HG03045 (cell line): Measurements from ENCODE around the gene FSD2.
"Not testable (repeated sequence)": the region's sequence is repeated elsewhere in the genome, so short reads cannot be mapped to it uniquely, and the experiment has no call there.

Experiments used
- ATAC-seq: cut with Tn5 transposase; IDR thresholded peaks from one replicate; pipeline ENCODE4 v1.9.1; 2021; ENCODE audit warnings: mild to moderate bottlenecking, moderate library complexity; ENCODE audit not compliant: unreplicated experiment

FSD2 gene

GRCh38 chr15:82793737-82794136 lies 12.1 kb downstream of the FSD2 start:
- ATAC-seq = no peak

DNA sequence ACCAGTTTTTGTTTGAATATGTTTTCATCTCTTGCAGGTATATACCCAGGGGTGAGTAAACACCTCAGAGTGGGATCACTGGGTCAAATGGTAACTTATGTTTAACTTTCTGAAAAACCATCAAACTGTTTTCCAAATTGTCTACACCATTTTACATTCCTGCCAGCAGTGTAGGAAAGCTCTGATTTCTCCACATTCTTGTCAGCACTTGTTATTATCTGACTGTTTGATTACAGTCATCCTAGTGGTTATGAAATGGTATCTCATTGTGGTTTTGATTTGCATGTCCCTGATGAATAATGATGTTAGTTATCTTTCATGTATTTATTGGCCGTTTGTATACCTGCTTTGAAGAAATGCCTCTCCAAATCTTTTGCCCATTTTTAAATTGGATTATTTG lies 13.8 kb downstream of the FSD2 start:
- ATAC-seq = no peak

DNA sequence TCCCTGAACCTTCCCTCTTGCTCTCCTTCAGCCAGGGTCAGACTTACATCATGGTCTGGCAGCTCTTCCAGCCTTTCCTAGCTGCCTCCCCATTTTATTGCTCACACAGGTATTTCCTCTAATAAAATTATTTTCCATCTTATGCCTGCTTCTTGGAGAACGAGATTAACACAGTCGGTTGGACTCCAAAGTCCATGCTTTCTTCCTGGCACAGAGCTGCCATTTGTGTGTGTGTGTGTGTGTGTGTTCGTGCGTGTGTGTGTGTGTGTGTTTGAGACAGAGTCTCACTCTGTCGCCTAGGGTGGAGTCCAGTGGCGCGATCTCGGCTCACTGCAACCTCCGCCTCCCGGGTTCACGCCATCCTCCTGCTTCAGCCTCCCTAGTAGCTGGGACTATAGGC lies 15.5 kb downstream of the FSD2 start:
- ATAC-seq = no peak

- ATAC-seq = no peak
These were observed 16.4 kb downstream of the FSD2 start for GRCh38 chr15:82789491-82789890.

- ATAC-seq = no peak
These were observed 17.4 kb downstream of the FSD2 start for GRCh38 chr15:82788496-82788895.

DNA sequence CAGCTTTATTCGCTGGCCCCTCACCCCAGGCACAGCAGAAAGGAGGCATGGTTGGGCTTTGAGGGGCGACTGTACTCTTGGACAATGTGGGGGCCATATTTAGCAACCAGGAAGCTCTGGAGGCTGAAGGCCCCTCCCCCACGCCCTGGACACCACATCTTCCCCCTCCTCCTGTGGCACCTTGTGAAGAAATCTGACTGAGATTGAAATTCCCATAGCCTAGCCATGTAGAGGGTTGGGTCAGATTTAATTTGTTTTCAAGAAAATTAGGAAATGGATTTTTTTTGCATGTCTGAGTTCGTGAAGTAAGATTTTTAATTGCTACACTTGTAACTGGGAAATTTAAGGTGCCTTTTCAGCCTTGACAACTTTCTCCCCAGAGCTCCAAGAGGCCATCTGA lies 24.5 kb downstream of the FSD2 start:
- ATAC-seq = no peak

DNA sequence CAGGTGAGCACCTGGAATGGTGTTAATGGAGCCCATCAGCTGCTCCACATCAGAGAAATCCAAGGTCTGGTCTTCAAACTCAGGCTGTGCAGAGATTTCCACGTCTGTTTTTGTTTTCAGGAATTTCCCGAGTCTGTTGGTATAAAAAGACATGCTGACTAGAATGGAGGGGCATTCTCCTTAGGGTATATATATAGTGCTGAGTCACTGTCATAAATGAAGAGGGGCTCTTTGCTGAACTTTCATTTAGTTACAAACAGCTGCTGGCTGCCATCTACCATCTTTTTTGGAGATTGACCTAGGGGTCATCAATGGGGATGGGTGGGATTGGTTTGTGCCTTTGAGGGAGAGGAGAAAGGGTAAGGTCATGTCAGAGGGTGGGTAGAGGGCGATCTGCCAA lies 27.1 kb downstream of the FSD2 start:
- no peak for ATAC-seq

GRCh38 chr15:82774496-82774895 lies 31.4 kb downstream of the FSD2 start:
- ATAC-seq = no peak

DNA sequence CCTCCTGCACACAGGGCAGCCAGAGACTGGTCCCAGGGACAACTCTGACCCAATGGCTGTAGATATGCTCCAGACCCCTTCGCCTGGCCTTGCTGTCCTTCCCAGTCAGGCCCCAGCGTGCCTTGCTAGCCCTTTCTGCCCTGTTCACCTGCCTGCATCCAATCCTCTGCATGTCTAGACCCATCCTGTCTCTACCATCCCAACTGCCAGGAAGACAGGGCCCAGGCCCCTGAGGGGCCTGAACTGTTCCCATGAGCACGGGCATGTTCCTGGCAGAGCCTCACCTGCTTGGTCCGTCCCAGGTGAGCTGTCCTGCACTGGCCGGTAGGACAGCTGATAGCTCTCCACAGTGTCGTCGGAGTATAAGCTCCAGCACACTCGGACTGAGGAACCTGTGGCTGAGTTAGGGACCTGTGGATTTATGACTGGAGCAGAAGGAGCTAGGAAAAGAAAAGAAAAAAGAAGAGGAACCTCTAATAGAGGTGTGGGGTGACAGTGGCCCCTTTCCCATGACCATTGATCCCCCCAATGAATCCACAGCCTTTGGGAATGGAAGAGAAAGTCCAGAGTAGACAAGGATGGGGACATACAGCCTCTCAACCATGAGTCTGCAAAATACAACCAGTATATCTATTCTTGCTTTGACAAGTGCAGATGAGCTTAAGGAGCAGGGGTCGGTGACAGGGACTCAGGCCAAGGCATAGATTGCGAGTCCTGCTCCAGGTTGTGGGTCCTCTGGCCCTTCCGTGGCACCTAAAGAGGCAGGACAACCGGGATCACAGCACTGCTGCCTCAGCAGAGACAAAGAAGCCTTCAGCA lies 33.9 kb downstream of the FSD2 start:
- no peak for ATAC-seq

- ATAC-seq = no peak
These were observed 37.3 kb downstream of the FSD2 start for GRCh38 chr15:82768414-82769054.

- ATAC-seq = no peak
These were observed 38.6 kb downstream of the FSD2 start for GRCh38 chr15:82767163-82767829.

DNA sequence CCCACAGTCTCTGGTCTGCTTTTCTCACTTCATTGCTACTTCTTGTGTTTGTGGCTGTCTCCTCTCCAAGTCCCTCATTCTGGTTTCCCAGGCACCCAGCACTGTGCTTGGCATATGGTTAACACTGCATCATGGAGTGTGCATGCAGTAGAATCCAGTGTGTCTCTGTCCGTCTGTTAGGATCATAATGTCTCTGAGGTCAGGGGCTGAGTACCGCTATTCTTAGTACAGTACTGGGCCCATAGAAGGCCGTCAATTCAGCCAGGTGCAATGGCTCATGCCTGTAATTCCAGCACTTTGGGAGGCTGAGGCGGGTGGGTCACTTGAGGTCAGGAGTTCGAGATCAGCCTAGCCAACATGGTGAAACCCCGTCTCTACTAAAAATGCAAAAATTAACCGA lies 39.7 kb downstream of the FSD2 start:
- ATAC-seq = not testable (repeated sequence)

- no peak for ATAC-seq
These were observed 41.1 kb downstream of the FSD2 start for GRCh38 chr15:82764740-82765139.

DNA sequence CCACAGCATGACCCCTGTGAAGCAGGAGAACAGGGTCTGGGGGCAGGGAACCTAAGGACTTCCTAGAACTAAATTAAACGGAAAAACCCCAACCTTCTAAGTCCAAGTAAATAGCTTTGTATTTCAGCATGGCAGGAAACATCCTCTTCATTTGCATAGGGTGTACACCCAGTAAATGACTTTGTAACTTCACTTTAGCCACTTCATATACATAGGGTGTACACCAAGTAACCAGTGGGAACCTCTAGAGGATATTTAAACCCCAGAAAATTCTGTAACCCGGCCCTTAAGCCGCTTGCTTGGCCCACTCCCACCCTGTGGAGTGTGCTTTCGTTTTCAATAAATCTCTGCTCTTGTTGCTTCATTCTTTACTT lies 41.8 kb downstream of the FSD2 start:
- ATAC-seq = no peak

GRCh38 chr15:82763361-82764116 lies 42.3 kb downstream of the FSD2 start:
- ATAC-seq = no peak

- no peak for ATAC-seq
These were observed 54.6 kb downstream of the FSD2 start for GRCh38 chr15:82751308-82751707.

DNA sequence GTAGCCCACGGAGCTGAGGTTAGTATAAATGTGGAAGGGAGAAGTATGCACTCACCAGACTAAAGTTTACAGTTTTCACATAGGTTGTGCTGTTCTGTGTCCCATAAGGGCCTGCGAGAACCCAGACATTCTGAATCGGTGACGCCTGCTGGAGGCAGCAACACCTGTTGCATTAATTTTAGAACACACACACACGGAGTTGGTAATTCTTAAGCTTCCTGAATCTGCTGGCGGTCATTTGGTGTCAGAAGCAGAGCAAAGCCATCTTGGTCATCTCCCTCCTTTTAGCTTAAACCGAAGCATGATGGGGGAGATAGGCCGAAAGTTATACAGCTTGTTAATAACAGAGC lies 55.1 kb downstream of the FSD2 start:
- peak; percentile 28 for ATAC-seq

GRCh38 chr15:82749951-82750830 lies 55.7 kb downstream of the FSD2 start:
- ATAC-seq = peak; percentile 92

DNA sequence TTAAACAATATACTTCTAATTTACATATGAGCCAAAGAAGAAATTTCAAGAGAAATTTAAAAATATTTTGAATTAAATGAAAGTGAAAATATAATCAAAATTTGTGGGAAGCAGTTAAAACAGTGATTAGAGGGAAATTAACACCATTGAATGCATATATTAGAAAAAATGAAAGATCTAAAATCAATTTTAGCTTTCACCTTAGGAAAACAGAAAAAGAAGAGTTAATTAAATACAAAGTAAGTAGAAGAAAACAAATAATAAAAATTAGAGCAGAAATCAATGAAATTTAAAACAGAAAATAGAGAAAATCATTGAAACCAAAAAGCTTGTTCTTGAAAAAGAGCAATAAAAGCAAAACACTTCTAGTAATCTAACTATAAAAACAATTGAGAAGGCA lies 57.6 kb downstream of the FSD2 start:
- ATAC-seq = no peak

DNA sequence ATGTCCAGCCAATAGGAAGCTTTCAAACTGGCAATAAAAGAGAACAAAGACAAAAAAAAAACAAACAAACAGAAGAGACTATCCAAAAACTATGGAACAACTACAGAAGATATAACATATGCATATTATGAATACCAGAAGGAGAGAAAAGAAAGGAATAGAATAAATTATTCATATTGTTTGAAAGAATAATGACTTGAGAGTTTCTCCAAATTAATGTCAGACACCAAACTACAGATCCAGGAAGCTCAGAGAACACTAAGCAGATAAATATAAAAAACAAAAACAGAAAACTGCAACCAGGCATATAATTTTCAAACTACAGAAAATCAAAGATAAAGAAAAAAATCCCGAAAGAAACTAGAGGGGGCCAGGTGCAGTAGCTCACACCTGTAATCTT lies 62.1 kb downstream of the FSD2 start:
- no peak for ATAC-seq

DNA sequence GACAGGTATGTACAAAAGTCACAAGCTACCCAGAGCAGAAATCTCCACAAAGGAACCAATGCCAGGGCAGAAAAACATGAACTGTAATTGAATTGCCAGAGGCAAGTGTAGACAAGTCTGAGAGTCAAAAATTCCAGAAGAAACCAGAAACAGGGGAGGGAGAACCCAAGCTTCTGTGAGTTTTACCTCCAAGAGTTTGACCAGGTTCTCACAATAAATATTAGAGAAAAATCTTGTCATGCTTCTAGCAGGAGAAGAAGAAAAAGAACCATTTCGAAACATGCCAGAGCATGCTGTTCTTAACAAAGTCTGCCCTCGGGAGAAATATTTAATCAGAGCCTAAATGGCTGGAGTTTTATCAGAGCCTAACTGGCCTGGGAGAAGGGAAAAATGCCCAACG lies 63.7 kb downstream of the FSD2 start:
- no peak for ATAC-seq
